C4-2B (cell line): Measurements from ENCODE around the gene IGFBP4.

ENCODE experiments used
- H3K27ac ChIP-seq: fragments of 450-650 bp; 2 replicates; pipeline ENCODE4 v1.5.1; 2017
- CTCF ChIP-seq: fragments of 450-650 bp; conservative IDR thresholded peaks from 2 replicates; pipeline ENCODE4 v1.5.1; 2017; ENCODE audit warnings: mild to moderate bottlenecking
- ZFX ChIP-seq: fragments of 450-650 bp; IDR thresholded peaks from 2 replicates; pipeline ENCODE4 v1.6.1; 2017

IGFBP4 gene

GRCh38 chr17:40462343-40463121 lies 19.3 kb downstream of the IGFBP4 start:
- TF ChIP-seq CTCF (no peak), ZFX (no peak)
- H3K27ac ChIP-seq = no peak overlapping the region

GRCh38 chr17:40463122-40463550 lies 19.9 kb downstream of the IGFBP4 start:
- no peak for TF ChIP-seq ZFX

GRCh38 chr17:40464392-40464855 lies 21.2 kb downstream of the IGFBP4 start:
- no peak overlapping the region for H3K27ac ChIP-seq
- TF ChIP-seq CTCF = no peak
- TF ChIP-seq ZFX = no peak

More at GRCh38 chr17:40463122-40463550, 19.9 kb downstream of the IGFBP4 start:
- H3K27ac ChIP-seq = no peak overlapping the region

DNA sequence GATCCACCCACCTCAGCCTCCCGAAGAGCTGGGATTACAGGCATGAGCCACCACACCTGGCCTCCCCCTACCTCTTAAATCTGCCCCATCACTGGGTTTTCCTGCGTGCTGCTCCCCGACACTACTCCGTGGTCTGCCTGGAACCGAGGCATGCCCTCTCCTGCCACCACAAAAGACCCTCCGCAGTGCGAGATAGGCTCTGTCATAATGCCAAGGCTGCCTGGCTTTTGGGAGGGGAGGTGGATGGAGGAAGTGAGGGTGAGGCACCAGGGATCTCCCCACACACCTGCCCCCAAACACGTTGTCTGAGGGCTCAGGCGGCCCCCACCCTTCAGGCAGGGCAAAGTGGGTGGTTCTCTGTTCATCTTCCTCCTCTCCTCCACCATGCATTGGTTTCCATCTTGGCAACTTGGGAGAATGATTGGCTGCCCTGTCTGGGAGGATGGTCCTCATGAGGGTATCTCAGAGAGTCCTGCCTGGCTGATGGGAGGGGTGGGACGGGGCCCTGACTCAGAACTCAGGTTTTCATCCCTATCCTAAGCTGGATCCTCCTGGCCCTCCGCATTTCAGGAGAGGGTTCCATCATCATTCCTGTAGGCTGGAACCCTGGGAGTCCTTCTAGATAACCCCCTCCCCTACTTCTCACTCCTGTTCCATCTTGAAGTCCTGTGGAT lies 23.2 kb downstream of the IGFBP4 start:
- no peak overlapping the region for H3K27ac ChIP-seq
- no peak for TF ChIP-seq ZFX
- no peak for TF ChIP-seq CTCF

- TF ChIP-seq ZFX = no peak
- no peak for TF ChIP-seq CTCF
- no peak overlapping the region for H3K27ac ChIP-seq
These were observed 24.1 kb downstream of the IGFBP4 start for GRCh38 chr17:40467281-40467867.

DNA sequence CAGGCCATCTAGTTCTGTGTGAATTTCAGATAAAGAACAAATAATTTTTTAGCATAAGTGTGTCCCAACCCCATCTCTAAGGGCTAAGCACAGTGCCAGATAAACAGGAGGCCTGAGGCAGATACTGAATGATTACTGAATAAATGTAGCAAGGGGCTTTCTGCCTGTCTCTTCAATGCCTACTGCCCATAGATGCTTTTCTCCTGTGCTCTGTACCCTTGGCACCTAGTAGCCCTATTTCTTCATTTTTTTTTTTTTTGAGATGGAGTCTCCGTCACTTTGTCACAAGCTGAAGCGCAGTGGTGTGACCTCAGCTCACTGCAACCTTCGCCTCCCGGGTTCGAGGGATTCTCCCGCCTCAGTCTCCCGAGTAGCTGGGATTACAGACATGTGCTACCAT lies 25.3 kb downstream of the IGFBP4 start:
- TF ChIP-seq CTCF (no peak), ZFX (no peak)
- no peak overlapping the region for H3K27ac ChIP-seq

DNA sequence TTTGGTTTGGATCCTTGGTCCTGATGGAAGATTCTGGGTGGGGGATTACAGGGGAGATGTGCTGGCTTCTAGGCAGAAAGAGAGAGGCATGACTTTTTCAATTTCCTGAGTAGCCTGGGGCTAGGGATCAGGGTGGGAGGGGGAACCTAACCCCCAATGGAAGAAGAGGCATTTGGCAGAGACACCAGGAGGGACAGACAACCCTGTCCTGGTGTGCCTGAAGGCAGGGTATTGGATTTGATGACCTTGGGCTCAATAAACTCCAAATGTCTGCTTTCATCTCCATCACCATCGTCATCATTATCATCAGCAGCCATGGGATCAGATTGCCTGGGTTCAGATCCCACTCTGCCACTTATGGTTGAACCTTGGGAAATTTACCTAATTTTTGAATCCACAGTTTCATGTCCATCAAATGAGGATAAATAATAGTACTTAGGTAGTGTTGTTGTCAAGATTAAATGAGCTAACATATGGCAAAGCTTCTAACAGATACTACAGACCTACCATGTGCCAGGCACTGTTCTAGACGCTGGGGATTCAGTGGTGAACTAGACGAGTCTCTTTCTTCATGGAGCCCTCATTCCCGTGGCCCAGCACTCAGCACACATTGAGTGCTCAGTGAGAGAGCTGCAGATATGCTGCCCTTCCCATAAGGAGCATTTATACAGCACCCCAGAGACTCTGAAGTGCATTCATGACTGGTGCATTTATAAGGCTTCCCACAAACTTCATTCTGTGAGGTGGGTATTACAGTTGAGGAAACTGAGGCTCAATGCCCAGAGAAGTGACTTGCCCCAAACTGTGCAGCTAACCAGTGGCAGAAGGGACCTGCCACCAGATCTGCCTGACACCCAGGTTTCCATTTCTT lies 26.8 kb downstream of the IGFBP4 start:
- no peak overlapping the region for H3K27ac ChIP-seq
- TF ChIP-seq ZFX (no peak), CTCF (no peak)
